HG03469 (cell line): ENCODE results near the gene EZR.

ENCODE experiments used
- ATAC-seq: cut with Tn5 transposase; IDR thresholded peaks from one replicate; pipeline ENCODE4 v1.9.1; 2021; ENCODE audit warnings: mild to moderate bottlenecking, moderate library complexity, moderate number of reproducible peaks; ENCODE audit not compliant: unreplicated experiment

Gene EZR

DNA sequence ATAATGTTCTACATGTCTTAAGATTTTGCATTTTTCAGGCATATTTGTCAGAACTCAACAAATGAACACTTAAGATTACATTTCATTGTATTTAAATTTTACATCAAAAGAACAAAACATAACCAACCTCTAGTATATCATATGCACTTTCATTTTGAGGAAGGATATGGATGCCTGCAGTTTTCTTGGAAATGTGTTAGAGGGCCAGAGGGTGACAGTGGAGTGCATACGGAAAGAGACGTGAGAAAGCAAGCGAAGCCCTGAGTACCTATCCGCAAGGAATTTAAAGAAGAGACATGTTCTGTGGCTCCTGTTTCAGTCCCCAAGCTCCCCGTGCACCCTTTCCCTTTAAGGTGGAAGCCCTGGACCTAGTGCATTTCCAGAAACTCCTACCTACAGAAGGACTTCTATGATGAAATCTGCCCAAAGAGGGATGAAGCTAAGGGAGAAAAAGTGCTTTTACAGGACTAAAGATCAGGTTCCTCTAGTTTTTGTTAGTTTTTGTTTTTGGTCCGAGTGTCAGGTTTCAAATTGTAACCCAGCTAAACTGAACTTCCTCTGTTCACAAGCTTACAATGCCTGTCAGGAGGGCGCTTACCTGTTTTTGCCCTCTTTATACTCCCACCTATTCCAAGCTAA lies 38.8 kb downstream of the EZR start:
- ATAC-seq, result no peak

GRCh38 chr6:158778005-158778527 lies 41.1 kb downstream of the EZR start:
- no peak for ATAC-seq

DNA sequence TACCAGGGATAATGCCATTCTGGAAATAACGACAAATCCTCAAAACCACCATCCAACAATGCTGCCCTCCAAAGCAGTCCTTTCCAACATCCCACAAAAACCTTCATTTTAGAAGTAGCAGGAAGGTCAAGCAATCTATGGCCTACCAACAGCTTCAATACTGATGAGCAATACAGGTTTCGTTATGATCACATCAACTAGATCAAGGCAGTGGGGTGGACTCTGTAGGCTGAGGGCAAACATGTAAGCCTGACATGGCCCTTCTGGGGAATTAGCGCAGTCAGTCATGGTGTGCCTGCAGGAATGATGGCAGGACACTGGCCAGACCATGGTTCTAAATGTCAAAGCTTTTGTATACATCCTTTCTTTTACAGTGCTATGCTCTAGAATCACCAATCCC lies 41.7 kb downstream of the EZR start:
- no peak for ATAC-seq

GRCh38 chr6:158776737-158777136 lies 42.4 kb downstream of the EZR start:
- ATAC-seq, result no peak

GRCh38 chr6:158775832-158776231 lies 43.3 kb downstream of the EZR start:
- no peak for ATAC-seq

GRCh38 chr6:158774717-158775449 lies 44.3 kb downstream of the EZR start:
- no peak for ATAC-seq

- ATAC-seq, result no peak
These were observed 45.4 kb downstream of the EZR start for GRCh38 chr6:158773581-158774449.

DNA sequence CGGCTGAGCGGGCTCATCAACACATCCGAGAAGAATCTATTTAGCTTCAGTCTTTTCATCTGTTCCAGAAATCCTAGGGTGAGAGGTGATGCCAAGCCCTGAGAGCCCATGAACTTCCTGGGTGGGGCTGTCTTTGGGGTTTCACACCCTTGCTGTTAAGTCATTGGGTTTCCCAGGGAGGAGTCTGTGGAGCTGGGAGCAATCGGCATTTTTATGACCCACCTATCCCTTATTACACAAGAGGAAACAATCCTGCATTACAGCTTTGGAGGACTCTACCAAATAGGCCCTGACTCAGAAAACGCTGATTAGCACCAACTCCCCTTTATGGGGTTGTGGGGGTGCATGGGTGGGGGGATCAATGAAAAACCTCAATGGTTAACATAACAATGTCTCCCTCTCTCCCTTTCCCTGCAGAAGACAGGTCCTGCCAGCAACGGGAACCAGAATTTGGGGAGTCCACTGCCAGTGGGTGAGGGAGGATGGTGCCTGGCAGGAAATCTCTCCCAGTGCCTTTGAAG lies 46.3 kb downstream of the EZR start:
- no peak for ATAC-seq

DNA sequence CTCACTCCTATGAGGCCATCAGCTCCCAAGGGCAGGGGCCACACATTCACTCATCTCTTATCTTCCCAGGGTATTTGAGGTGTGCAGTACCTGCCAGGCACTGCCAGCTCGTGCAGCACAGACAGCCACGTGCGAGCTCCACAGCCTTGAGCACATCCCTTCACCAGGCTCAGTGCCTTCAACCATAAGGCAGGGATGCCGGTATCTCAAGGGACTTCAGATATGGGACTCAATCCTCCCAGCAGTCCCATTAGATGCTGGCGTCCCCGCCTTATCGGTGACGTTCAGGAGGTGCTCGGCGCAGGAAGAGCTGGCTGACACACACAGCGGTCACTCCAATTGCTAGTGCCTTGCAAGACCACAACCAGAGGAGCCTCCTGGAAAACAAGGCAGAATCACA lies 47.0 kb downstream of the EZR start:
- ATAC-seq, result no peak

DNA sequence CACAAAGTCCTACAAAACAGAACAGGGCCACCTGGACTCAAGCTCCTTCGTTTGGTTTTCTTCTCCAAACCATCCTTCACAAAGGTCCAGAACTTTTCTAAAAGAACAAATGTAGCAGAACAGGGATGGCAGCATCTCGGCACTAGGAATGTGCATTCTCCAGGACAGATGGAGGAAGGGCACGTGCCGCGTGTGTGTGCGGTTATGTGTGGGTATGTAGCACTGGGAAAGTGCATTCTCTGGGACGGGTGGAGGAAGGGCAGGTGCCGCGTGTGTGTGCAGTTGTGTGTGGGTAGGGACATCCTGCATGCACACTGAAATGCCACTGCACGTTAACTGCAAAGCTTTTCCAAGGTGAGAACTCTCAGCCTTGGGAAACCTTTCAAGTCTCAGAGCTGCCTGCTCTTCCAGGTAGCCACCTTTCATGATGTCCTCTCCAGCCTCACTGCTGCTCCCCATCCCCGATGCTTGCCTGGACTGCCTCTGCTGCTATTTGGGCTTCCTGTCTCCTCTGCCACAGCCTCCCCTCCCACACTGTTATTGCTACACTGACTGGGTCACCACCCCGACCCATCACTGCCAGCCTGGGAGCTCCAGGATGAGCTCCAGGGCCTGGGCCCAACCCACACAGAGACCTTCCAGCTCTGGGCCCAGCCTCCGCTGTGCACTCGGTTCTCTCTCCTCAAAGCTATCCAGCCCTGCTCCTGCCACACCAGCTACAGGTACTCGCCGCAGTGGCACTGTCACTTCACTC lies 47.6 kb downstream of the EZR start:
- ATAC-seq, result no peak

GRCh38 chr6:158770533-158771330 lies 48.4 kb downstream of the EZR start:
- ATAC-seq, result no peak

DNA sequence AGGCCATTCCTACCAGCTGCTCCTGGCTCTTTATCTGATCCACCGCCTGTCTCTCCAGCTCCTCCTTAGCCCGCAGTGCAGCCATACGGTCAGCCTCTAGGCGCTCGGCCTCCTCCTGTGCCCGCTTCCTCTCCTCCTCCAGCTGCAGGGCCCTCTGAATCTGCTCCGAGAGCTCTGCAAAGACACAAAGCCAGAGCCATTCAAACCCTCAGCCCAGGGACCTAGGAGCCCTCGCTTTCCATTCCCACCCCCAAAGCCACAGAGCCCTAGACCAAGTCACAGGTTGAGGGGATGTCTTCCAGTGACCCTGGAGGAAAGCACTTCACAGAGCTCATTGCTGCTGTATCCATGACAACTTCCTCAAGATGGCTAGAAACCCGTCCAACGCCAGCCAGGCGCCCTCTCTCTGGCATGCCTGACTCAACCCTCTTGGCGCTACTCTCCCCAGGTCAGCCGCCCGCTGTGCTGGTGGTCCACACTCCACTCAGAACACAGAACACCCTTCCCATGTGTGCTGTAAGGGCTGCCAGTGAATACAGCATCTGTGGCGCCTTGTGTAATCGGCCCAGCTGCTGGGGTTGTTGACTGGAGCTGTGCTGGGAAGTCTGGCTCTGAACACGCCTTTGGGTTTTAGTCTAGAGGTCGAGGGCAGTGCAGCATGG lies 49.3 kb downstream of the EZR start:
- ATAC-seq, result no peak

GRCh38 chr6:158769234-158769770 lies 49.9 kb downstream of the EZR start:
- no peak for ATAC-seq

DNA sequence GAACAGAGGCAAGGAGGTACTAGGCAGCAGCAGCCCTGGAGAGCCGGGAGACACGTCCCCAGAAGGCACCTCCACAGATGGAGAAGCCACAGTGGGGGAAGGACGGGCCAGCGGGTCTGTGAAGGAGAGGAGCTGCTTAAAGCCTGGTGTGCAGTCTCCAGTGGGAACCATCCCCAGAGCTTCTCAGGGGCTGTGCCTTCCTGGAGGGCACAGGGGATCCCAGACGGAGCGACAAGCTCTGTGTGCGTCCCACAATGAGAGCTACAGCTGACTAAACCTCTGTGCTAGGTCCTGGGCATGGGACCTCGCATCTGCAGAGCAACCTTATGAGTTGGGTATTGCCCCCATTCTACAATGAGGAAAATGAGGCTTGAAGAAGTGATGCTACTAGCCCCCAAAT lies 50.7 kb downstream of the EZR start:
- no peak for ATAC-seq

- ATAC-seq, result no peak
These were observed 51.5 kb downstream of the EZR start for GRCh38 chr6:158767709-158768108.

DNA sequence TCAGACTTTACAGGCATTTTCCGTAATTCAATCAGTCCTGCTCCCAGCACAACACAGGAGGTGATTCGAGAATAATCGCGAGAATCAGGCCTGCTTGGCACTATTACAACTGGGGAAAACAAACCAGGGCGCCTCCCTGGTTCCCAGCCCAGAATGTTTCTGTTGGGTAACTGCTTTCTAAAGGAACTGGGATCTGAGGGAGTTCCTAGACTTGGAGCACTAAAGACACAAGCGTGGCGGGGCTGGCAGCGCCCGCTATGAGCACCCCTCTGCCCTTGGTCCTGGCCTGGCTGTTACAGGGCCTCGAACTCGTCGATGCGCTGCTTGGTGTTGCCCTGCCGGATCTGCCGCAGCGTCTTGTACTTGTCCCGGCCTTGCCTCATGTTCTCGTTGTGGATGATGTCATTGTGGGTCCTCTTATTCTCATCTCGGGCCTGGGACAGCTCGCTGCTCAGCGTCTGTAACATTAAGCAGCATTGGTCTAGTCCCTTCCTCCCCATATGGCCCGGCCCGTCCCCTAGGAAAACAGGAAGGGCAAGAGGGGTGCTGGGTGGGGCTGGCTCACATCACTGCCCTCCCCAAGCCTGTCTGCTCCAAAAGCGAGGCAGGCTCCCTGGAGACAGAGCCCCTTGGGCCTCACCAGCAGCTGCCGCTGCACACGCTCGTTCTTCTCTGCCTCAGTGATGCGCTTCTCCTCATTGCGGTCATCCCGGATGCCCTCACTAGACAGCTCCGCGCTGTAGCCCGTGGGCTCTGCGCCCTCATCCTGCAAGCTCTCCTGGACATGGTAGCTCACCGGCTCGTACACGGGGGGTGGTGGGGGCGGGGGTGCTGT lies 52.3 kb downstream of the EZR start:
- ATAC-seq, result no peak

DNA sequence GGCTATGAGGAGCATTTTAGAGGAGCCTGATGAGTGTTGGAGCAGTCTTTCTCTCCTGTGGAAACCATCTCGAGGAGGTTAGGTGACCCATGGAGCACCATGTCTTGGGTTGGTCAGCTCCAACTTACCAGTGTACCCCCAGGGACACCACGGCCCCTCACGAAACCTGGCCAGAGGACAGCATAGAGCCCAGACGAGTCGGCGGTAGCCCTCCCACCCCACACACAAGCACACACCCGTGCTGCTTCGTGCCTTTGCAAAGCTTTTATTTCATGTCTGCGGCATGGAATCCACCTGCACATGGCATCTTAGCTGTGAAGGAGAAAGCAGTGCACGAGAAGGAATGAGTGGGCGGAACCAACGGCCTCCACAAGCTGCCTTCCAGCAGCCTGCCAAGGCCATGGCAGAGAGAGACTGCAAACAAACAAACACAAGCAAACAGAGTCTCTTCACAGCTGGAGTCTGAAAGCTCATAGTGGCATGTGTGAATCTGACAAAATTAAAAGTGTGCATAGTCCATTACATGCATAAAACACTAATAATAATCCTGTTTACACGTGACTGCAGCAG lies 53.6 kb downstream of the EZR start:
- ATAC-seq, result no peak

DNA sequence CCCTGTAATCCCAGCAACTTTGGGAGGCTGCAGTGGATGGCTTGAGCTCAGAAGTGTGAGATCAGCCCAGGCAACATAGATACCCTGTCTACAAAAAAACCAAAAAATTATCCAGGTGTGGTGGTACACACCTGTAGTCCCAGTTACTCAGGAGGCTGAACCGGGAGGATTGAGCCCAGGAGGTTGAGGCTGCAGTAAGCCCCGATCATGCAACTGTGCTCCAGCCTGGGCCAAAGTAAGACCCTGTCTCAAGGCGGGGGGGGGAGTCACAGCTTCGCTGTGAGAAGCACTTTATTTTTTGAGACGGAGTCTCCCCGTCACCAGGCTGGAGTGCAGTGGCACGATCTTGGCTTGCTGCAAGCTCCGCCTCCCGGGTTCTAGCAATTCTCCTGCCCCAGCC lies 54.2 kb downstream of the EZR start:
- no peak for ATAC-seq
